ENCODE results near the gene WDPCP. TPM values are rescaled to one million over a fixed set of nuclear protein-coding genes. Genes with fewer than 3 reads are reported as not detected.

The WDPCP gene
- total RNA-seq, 1 experiment from 2014 or later, result 7.4 TPM

- H3K27me3 ChIP-seq (ENCODE audit: control insufficient read depth, insufficient read depth, low read length), result peaks cover 3% of the 10 kb centered on the region; the same call in 1 of the 2 replicates
- TF ChIP-seq, protein P1, sequence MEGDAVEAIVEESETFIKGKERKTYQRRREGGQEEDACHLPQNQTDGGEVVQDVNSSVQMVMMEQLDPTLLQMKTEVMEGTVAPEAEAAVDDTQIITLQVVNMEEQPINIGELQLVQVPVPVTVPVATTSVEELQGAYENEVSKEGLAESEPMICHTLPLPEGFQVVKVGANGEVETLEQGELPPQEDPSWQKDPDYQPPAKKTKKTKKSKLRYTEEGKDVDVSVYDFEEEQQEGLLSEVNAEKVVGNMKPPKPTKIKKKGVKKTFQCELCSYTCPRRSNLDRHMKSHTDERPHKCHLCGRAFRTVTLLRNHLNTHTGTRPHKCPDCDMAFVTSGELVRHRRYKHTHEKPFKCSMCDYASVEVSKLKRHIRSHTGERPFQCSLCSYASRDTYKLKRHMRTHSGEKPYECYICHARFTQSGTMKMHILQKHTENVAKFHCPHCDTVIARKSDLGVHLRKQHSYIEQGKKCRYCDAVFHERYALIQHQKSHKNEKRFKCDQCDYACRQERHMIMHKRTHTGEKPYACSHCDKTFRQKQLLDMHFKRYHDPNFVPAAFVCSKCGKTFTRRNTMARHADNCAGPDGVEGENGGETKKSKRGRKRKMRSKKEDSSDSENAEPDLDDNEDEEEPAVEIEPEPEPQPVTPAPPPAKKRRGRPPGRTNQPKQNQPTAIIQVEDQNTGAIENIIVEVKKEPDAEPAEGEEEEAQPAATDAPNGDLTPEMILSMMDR (IDR thresholded peaks at IDR 0.05), result no peak
- TF ChIP-seq SIN3A (IDR thresholded peaks at IDR 0.05; ENCODE audit: borderline replicate concordance, insufficient read depth, low read depth, low read length) (no peak), TCF7L2 (IDR thresholded peaks at IDR 0.05; ENCODE audit: low read depth, low read length) (no peak), POLR2AphosphoS5 (IDR thresholded peaks at IDR 0.05; ENCODE audit: low read depth, low read length) (no peak)
- TF ChIP-seq, protein P2, sequence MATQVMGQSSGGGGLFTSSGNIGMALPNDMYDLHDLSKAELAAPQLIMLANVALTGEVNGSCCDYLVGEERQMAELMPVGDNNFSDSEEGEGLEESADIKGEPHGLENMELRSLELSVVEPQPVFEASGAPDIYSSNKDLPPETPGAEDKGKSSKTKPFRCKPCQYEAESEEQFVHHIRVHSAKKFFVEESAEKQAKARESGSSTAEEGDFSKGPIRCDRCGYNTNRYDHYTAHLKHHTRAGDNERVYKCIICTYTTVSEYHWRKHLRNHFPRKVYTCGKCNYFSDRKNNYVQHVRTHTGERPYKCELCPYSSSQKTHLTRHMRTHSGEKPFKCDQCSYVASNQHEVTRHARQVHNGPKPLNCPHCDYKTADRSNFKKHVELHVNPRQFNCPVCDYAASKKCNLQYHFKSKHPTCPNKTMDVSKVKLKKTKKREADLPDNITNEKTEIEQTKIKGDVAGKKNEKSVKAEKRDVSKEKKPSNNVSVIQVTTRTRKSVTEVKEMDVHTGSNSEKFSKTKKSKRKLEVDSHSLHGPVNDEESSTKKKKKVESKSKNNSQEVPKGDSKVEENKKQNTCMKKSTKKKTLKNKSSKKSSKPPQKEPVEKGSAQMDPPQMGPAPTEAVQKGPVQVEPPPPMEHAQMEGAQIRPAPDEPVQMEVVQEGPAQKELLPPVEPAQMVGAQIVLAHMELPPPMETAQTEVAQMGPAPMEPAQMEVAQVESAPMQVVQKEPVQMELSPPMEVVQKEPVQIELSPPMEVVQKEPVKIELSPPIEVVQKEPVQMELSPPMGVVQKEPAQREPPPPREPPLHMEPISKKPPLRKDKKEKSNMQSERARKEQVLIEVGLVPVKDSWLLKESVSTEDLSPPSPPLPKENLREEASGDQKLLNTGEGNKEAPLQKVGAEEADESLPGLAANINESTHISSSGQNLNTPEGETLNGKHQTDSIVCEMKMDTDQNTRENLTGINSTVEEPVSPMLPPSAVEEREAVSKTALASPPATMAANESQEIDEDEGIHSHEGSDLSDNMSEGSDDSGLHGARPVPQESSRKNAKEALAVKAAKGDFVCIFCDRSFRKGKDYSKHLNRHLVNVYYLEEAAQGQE (IDR thresholded peaks at IDR 0.05; ENCODE audit: insufficient read depth in 1 of 2, low read depth in 2 of 2, low read length in 1 of 2), result no peak
- H3K27ac ChIP-seq (ENCODE audit: low read length), result no peak overlapping the region
- in situ Hi-C loops (cut with HindIII; ENCODE audit: low pct_unique_long_range_greater_than_20kb, low sequenced_read_pairs) (no loop called here), intact Hi-C loops (cut with micrococcal nuclease; ENCODE audit: unreplicated experiment) (no loop called here)
- no peak overlapping the region for H3K4me3 ChIP-seq (ENCODE audit: low read depth in 2 of 2, low read length in 2 of 2)
- POLR2A ChIA-PET, result no interaction called here
- BruUV-seq (replicated peaks), result no TSS peak
- ATAC-seq (no peak), DNase-seq (ENCODE audit: low read depth, low spot score) (no peak)
- H3K36me3 ChIP-seq (ENCODE audit: control insufficient read depth, insufficient read depth, low read length), result no peaks in the 10 kb centered on the region
- H3K9me3 ChIP-seq (ENCODE audit: control insufficient read depth, insufficient read depth, low read depth, low read length), result no peaks in the 10 kb centered on the region
- H3K4me1 ChIP-seq (ENCODE audit: control insufficient read depth, insufficient read depth, low read length), result no peaks in the 10 kb centered on the region
- CTCF ChIA-PET, result no interaction called here
Observed at GRCh38 chr2:63092401-63092800, 495.9 kb downstream of the WDPCP start.

- no TSS peak for BruUV-seq (replicated peaks)
- CTCF ChIA-PET, result no interaction called here
- no peak for DNase-seq (ENCODE audit: low read depth, low spot score)
- POLR2A ChIA-PET, result no interaction called here
- no peak overlapping the region for H3K4me3 ChIP-seq (ENCODE audit: low read depth in 2 of 2, low read length in 2 of 2)
- H3K27me3 ChIP-seq (ENCODE audit: control insufficient read depth, insufficient read depth, low read length), result no peaks in the 10 kb centered on the region; the same call in 1 of the 2 replicates
- intact Hi-C loops (cut with micrococcal nuclease; ENCODE audit: unreplicated experiment), result no loop called here
- no peak overlapping the region for H3K27ac ChIP-seq (ENCODE audit: low read length)
- TF ChIP-seq TCF7L2 (IDR thresholded peaks at IDR 0.05; ENCODE audit: low read depth, low read length), result no peak
- TF ChIP-seq, protein P1 (IDR thresholded peaks at IDR 0.05), result no peak
- TF ChIP-seq, protein P2 (IDR thresholded peaks at IDR 0.05; ENCODE audit: insufficient read depth in 1 of 2, low read depth in 2 of 2, low read length in 1 of 2), result no peak
- no peak for TF ChIP-seq POLR2AphosphoS5 (IDR thresholded peaks at IDR 0.05; ENCODE audit: low read depth, low read length)
- no peak for TF ChIP-seq SIN3A (IDR thresholded peaks at IDR 0.05; ENCODE audit: borderline replicate concordance, insufficient read depth, low read depth, low read length)
- H3K4me1 ChIP-seq (ENCODE audit: control insufficient read depth, insufficient read depth, low read length), result no peaks in the 10 kb centered on the region
- ATAC-seq, result no peak
- no peaks in the 10 kb centered on the region for H3K9me3 ChIP-seq (ENCODE audit: control insufficient read depth, insufficient read depth, low read depth, low read length)
- in situ Hi-C loops (cut with HindIII; ENCODE audit: low pct_unique_long_range_greater_than_20kb, low sequenced_read_pairs), result no loop called here
- H3K36me3 ChIP-seq (ENCODE audit: control insufficient read depth, insufficient read depth, low read length), result no peaks in the 10 kb centered on the region
Observed at GRCh38 chr2:63086687-63087086, 501.6 kb downstream of the WDPCP start.
